Uterus (tissue), 4 donors: ENCODE measurements around the gene CD247. TPM values are rescaled to one million over a fixed set of nuclear protein-coding genes. Genes with fewer than 3 reads are reported as not detected.

ENCODE experiments used
- DNase-seq, 2 donors: peaks; one replicate each; pipeline ENCODE4 v3.0.0-alpha.2; 2019 to 2020
- H3K27ac ChIP-seq, 2 donors: fragments of 200-600 bp; sonication (generic); 1 replicate in 1 of 2; 2 replicates in 1 of 2; pipeline ENCODE4 v1.5.1; 2016 to 2018
- H3K27me3 ChIP-seq, 2 donors: fragments of 200-600 bp; sonication (generic); one replicate each; pipeline ENCODE4 v1.5.1; 2018 to 2019; ENCODE audit warnings: control low read depth in 1 of 2
- H3K36me3 ChIP-seq, 2 donors: fragments of 200-600 bp; sonication (generic); one replicate each; pipeline ENCODE4 v1.5.1; 2019; ENCODE audit warnings: control low read depth in 1 of 2
- H3K4me1 ChIP-seq, 2 donors: fragments of 200-600 bp; sonication (generic); one replicate each; pipeline ENCODE4 v1.5.1; 2018 to 2019; ENCODE audit warnings: control low read depth in 1 of 2
- H3K4me3 ChIP-seq, 2 donors: fragments of 200-600 bp; sonication (generic); 1 replicate in 1 of 2; 2 replicates in 1 of 2; pipeline ENCODE4 v1.5.1; 2018 to 2019; ENCODE audit warnings: mild to moderate bottlenecking in 1 of 2
- H3K9me3 ChIP-seq, 2 donors: fragments of 200-600 bp; sonication (generic); one replicate each; pipeline ENCODE4 v1.5.1; 2019; ENCODE audit warnings: control low read depth in 1 of 2
- POLR2A ChIP-seq, 2 donors: fragments of 450-650 bp; IDR thresholded peaks; one replicate each; pipeline ENCODE4 v1.6.1; 2016; ENCODE audit warnings: antibody characterized with exemption in 2 of 2, mild to moderate bottlenecking in 1 of 2, moderate library complexity in 1 of 2
- intact Hi-C: fragments of 100-400 bp; cut with DNase I; formaldehyde crosslinking; loops from one replicate; pipeline ENCODE4 v1.15.1; 2023; ENCODE audit warnings: low total_unique reads
- total RNA-seq, 4 donors: library from RNA; depleted of rRNA in 3 of 4; stranded (reverse); fragments of >200 nt in 3 of 4; gene quantifications; one replicate each; pipeline versions ENCODE4 v1.1.0 to v1.2.4, GENCODE V29; 2014 to 2023
- TF ChIP-seq, protein P1 (sequence below), 4 experiments: fragments of 200-600 bp in 2 of 4; fragments of 450-650 bp in 2 of 4; sonication (generic) in 2 of 4; IDR thresholded peaks; one replicate each; pipeline ENCODE4 v1.5.1; 2016 to 2019; ENCODE audit warnings: antibody characterized with exemption in 4 of 4, mild to moderate bottlenecking in 2 of 4, moderate library complexity in 1 of 4
- donor health status: DM: yes; HTN: yes; CAD: no.

Gene CD247
- total RNA-seq, 4 donors from 2014 or later, result 1.6 to 3.3 TPM; not detected in 2

DNA sequence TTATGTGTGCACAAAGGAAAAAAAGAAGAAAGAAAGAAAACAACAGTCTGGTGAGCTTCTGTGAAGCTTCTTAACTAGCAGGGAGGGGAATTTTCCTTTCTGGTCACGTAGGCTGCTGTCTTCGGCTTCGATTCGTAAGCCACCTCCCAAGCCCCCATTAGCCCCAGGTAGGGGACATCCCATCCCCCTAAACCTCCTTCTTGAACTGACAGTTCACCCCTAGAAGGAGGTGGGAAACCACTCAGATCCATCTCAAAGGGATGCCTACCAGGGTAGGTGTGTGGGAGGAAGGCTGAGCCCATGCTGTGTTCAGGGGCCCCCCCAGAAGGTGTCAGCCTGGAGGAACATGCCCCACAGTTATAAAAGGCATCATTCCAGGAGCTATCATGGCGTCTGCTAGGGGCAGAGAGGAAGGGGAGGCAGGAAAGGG lies 25.8 kb downstream of the CD247 start:
- DNase-seq, result no peak
- Histone ChIP-seq H3K4me3 (no peak overlapping the region), H3K36me3 (no peaks in the 10 kb centered on the region), H3K4me1 (no peaks in the 10 kb centered on the region), H3K27ac (no peak overlapping the region), H3K27me3 (no peaks in the 10 kb centered on the region), H3K9me3 (no peaks in the 10 kb centered on the region)
- intact Hi-C loops, result no loop called here
- TF ChIP-seq, protein P1, sequence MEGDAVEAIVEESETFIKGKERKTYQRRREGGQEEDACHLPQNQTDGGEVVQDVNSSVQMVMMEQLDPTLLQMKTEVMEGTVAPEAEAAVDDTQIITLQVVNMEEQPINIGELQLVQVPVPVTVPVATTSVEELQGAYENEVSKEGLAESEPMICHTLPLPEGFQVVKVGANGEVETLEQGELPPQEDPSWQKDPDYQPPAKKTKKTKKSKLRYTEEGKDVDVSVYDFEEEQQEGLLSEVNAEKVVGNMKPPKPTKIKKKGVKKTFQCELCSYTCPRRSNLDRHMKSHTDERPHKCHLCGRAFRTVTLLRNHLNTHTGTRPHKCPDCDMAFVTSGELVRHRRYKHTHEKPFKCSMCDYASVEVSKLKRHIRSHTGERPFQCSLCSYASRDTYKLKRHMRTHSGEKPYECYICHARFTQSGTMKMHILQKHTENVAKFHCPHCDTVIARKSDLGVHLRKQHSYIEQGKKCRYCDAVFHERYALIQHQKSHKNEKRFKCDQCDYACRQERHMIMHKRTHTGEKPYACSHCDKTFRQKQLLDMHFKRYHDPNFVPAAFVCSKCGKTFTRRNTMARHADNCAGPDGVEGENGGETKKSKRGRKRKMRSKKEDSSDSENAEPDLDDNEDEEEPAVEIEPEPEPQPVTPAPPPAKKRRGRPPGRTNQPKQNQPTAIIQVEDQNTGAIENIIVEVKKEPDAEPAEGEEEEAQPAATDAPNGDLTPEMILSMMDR (IDR thresholded peaks at IDR 0.05), result no peak
- TF ChIP-seq POLR2A (IDR thresholded peaks at IDR 0.05), result no peak

DNA sequence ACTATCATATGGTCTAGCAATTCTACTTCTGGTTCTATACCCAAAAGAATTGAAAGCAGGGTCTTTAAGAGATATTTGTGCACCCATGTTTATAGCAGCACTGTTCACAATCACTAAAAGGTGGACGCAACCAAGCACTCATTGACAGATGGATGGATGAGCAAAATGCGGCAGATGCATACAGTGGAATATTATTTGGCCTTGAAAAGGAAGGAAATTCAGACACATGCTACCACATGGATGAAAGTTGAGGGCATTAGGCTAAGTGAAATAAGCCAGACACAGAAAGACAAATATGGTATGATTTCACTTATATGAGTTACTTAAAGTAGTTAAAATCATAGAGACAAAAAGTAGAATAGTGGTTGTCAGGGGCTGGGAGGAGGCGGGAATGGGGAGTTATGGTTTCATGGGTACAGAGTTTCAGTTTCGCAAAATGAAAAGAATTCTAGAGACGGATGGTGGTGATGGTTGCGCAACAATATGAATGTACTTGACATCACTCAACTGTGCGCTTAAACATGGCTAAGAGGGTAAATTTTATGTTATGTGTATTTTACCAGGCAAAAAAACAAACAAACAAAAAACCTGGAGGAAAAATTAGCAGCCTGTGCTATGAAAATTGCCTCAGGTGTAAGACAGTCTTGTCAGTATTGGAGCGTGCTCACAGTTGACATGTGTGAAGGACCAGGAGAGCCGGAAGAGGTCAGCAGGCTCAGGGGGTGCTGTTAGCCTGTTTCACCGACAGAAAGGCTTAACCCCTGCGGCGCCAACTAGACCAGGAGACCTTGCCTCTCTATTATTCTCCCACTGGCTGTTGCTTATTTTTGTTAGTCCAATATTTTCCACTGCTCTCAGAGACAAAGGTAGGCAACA lies 26.5 kb downstream of the CD247 start:
- H3K4me1 ChIP-seq, result no peaks in the 10 kb centered on the region
- H3K36me3 ChIP-seq, result no peaks in the 10 kb centered on the region
- TF ChIP-seq, protein P1 (IDR thresholded peaks at IDR 0.05), result no peak
- TF ChIP-seq POLR2A (IDR thresholded peaks at IDR 0.05), result no peak
- H3K9me3 ChIP-seq, result no peaks in the 10 kb centered on the region
- no peak for DNase-seq
- H3K4me3 ChIP-seq, result no peak overlapping the region
- no peak overlapping the region for H3K27ac ChIP-seq
- H3K27me3 ChIP-seq, result no peaks in the 10 kb centered on the region
- intact Hi-C loops, result no loop called here

DNA sequence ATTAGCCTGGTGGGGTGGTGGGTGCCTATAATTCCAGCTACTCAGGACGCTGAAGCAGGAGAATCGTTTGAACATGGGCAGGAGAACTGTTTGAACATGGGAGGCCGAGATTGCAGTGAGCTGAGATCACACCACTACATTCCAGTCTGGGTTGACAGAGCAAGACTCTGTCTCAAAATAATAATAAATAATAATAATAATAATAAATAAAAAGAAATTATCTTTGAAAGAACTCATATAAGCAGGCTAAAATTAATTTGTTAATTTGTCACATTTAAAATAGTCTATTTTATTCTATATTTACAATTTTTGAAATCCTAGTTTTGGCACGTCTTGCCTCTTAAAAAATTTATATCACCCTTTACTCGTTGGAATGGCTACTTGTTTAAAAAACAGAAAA lies 27.6 kb downstream of the CD247 start:
- Histone ChIP-seq H3K36me3 (no peaks in the 10 kb centered on the region), H3K9me3 (no peaks in the 10 kb centered on the region), H3K27ac (no peak overlapping the region), H3K27me3 (no peaks in the 10 kb centered on the region), H3K4me3 (no peak overlapping the region), H3K4me1 (no peaks in the 10 kb centered on the region)
- intact Hi-C loops, result no loop called here
- DNase-seq, result no peak
- TF ChIP-seq, protein P1 (IDR thresholded peaks at IDR 0.05), result no peak
- no peak for TF ChIP-seq POLR2A (IDR thresholded peaks at IDR 0.05)

DNA sequence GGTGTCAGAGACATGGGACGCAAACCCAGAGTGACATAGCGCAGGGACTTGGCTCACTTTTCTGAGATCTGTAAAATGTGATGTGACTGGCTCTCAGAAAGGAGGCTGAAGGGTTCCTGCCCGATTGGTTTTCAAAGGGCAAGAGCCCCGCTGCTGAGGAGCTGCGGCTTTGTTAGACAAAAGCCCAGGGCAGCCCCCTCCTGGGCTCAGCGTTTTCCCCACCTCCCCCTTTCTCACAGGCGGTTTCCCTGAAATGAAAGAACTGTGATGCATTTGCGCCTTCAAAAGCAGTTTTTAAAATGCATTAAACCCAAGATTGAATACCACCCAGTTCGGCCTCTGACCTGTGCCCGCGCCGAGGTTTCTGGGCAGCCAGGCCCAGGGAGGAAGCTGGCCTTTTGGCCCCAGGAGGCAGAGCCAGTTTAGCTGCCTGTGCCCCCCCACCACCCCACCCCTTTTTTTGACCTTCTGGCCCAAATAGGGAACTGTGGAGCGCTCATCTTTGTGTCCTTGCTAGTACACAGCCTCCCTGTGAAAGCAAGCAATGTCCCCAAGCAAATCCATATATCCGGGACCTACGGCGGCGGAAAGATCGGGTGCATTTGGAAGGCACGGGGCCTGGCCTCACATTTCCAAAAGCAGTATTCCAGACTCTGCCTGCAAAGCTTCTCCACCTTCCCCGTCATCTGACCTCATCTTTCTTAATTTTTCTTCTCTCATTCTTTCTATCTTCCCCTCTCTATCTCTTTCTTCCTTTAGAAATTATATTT lies 28.6 kb downstream of the CD247 start:
- intact Hi-C loops, result no loop called here
- DNase-seq, result no peak
- Histone ChIP-seq H3K9me3 (no peaks in the 10 kb centered on the region), H3K4me3 (no peak overlapping the region), H3K36me3 (no peaks in the 10 kb centered on the region), H3K4me1 (no peaks in the 10 kb centered on the region), H3K27me3 (no peaks in the 10 kb centered on the region), H3K27ac (no peak overlapping the region)
- TF ChIP-seq, protein P1 (IDR thresholded peaks at IDR 0.05), result no peak
- TF ChIP-seq POLR2A (IDR thresholded peaks at IDR 0.05), result no peak

DNA sequence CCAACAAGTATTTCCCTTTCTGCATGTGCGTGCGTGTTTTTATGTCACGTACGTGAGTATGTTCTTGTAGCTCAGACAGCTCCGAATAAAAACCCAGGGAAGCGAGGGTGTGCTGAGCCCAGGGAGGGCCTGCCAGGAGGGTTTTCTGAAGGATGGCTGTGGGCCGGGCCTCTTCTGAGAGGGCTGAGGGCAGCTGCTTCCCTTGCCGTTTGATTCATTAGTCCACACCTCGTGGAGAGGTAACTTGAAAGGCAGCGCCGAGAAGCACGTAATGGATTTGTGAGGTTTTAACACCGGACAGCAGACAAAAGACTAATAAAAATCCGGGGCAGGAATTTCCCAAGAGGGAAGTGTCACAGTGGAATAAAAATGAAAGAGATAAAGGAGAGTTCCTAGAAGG lies 29.5 kb downstream of the CD247 start:
- TF ChIP-seq POLR2A (IDR thresholded peaks at IDR 0.05), result no peak
- TF ChIP-seq, protein P1 (IDR thresholded peaks at IDR 0.05), result no peak
- H3K4me1 ChIP-seq, result no peaks in the 10 kb centered on the region
- H3K4me3 ChIP-seq, result no peak overlapping the region
- intact Hi-C loops, result no loop called here
- H3K27me3 ChIP-seq, result no peaks in the 10 kb centered on the region
- no peaks in the 10 kb centered on the region for H3K9me3 ChIP-seq
- no peak for DNase-seq
- no peak overlapping the region for H3K27ac ChIP-seq
- no peaks in the 10 kb centered on the region for H3K36me3 ChIP-seq
